Measurements from ENCODE around the gene HERC4. TPM values are rescaled to one million over a fixed set of nuclear protein-coding genes. Genes with fewer than 3 reads are reported as not detected.

Gene HERC4
- total and polyA plus RNA-seq, 9 of the 15 experiments (the other 6 are each of a cell fraction or from before 2014, with no cell fraction given), result 12.5 to 33.5 (median 22.8) TPM

DNA sequence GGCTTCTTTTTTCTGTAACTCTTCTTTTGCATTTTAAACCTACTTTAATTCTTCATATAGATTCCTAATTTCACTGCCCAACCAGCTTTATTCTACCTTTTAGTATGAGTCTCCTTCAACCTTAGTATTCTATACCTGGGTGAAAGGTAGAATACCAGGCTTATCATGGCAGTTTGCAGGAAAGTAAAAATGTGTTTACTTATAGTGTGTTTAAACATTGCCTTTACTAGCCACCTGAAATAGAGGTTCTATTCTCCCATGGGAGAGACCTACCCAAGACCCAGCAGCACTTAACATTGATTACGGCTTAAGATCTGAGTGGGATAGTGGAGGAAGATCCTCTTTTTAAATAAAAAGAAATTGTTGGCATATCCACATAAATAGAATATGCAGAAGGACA lies 32.6 kb upstream of the HERC4 start (continued):
- TF ChIP-seq REST (IDR thresholded peaks at IDR 0.05; ENCODE audit: borderline replicate concordance) (no peak), REST (CRISPR knock-in tag; IDR thresholded peaks at IDR 0.05; ENCODE audit: low read depth) (no peak), PHF20 (IDR thresholded peaks at IDR 0.05; ENCODE audit: partially characterized antibody) (no peak), ZBTB5 (IDR thresholded peaks at IDR 0.05) (no peak), IRF2 (CRISPR knock-in tag; IDR thresholded peaks at IDR 0.05) (no peak), STAT5A (IDR thresholded peaks at IDR 0.05; ENCODE audit: borderline replicate concordance, low read length) (no peak), ATF7 (IDR thresholded peaks at IDR 0.05) (no peak), SRSF7 (optimal IDR thresholded peaks at IDR 0.05; ENCODE audit: low read depth, low read length) (no peak), ZNF57 (CRISPR knock-in tag; IDR thresholded peaks at IDR 0.05) (no peak)
- TF ChIP-seq, protein P1, sequence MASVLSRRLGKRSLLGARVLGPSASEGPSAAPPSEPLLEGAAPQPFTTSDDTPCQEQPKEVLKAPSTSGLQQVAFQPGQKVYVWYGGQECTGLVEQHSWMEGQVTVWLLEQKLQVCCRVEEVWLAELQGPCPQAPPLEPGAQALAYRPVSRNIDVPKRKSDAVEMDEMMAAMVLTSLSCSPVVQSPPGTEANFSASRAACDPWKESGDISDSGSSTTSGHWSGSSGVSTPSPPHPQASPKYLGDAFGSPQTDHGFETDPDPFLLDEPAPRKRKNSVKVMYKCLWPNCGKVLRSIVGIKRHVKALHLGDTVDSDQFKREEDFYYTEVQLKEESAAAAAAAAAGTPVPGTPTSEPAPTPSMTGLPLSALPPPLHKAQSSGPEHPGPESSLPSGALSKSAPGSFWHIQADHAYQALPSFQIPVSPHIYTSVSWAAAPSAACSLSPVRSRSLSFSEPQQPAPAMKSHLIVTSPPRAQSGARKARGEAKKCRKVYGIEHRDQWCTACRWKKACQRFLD (CRISPR knock-in tag; IDR thresholded peaks at IDR 0.05), result no peak
